Osteocyte (in vitro differentiated cells): ENCODE results near the gene ASF1B. TPM values are rescaled to one million over a fixed set of nuclear protein-coding genes. Genes with fewer than 3 reads are reported as not detected.

Source experiments
- DNase-seq: peaks from one replicate; pipeline ENCODE4 v3.0.0; 2021; ENCODE audit warnings: mixed read lengths; ENCODE audit not compliant: unreplicated experiment; ENCODE audit errors: extremely low spot score
- H3K27ac Mint-ChIP-seq: one replicate; pipeline ENCODE4 v1.8.0; 2021; ENCODE audit warnings: mild to moderate bottlenecking, mixed read lengths; ENCODE audit not compliant: unreplicated experiment
- H3K27me3 Mint-ChIP-seq: one replicate; pipeline ENCODE4 v1.8.0; 2021; ENCODE audit warnings: mixed read lengths; ENCODE audit not compliant: unreplicated experiment
- H3K36me3 Mint-ChIP-seq: one replicate; pipeline ENCODE4 v1.8.0; 2021; ENCODE audit warnings: mixed read lengths; ENCODE audit not compliant: unreplicated experiment
- H3K4me1 Mint-ChIP-seq: one replicate; pipeline ENCODE4 v1.8.0; 2021; ENCODE audit warnings: mixed read lengths; ENCODE audit not compliant: unreplicated experiment
- H3K4me3 Mint-ChIP-seq: one replicate; pipeline ENCODE4 v1.8.0; 2021; ENCODE audit warnings: mild to moderate bottlenecking, moderate library complexity, mixed read lengths; ENCODE audit not compliant: unreplicated experiment
- H3K9me3 Mint-ChIP-seq: one replicate; pipeline ENCODE4 v1.8.0; 2021; ENCODE audit warnings: mixed read lengths; ENCODE audit not compliant: unreplicated experiment
- total RNA-seq: library from RNA; stranded (reverse); gene quantifications from 2 replicates; pipeline ENCODE4 v1.2.1, GENCODE V29; 2021
- TF ChIP-seq, protein P1 (sequence below): fragments of 200-600 bp; sonication (generic); IDR thresholded peaks from 2 replicates; pipeline ENCODE4 v1.5.0; 2021; ENCODE audit warnings: antibody characterized with exemption, mild to moderate bottlenecking, moderate library complexity

ASF1B gene
- total RNA-seq, 1 donor from 2014 or later = 4.5 TPM

DNA sequence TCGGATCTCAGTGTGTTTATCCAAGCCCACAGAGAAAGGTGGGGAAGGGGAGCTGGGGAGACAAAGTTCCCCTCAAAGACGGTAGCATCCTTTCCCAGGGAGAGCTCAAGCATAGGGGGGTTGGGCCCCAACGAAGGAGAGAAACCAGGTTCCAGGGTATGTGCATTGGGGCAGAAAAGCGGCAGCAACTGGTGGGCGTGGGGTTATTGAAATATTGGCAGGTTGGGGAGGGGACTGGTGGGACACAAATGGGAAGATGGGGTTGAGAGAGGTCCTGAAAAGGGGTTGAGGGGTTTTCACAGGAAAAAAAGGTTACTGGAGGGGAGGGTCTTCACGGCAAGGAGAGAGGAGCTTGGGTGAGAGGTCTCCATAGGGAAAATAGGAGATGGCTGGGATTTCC lies 1.0 kb downstream of the ASF1B start:
- TF ChIP-seq, protein P1, sequence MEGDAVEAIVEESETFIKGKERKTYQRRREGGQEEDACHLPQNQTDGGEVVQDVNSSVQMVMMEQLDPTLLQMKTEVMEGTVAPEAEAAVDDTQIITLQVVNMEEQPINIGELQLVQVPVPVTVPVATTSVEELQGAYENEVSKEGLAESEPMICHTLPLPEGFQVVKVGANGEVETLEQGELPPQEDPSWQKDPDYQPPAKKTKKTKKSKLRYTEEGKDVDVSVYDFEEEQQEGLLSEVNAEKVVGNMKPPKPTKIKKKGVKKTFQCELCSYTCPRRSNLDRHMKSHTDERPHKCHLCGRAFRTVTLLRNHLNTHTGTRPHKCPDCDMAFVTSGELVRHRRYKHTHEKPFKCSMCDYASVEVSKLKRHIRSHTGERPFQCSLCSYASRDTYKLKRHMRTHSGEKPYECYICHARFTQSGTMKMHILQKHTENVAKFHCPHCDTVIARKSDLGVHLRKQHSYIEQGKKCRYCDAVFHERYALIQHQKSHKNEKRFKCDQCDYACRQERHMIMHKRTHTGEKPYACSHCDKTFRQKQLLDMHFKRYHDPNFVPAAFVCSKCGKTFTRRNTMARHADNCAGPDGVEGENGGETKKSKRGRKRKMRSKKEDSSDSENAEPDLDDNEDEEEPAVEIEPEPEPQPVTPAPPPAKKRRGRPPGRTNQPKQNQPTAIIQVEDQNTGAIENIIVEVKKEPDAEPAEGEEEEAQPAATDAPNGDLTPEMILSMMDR = no peak
- no peaks in the 10 kb centered on the region for H3K9me3 Mint-ChIP-seq

GRCh38 chr19:14127929-14128509 lies 8.4 kb downstream of the ASF1B start:
- Mint-ChIP-seq H3K4me1 (no peaks in the 10 kb centered on the region), H3K4me3 (no peak overlapping the region), H3K9me3 (no peaks in the 10 kb centered on the region), H3K36me3 (no peaks in the 10 kb centered on the region), H3K27me3 (no peaks in the 10 kb centered on the region), H3K27ac (no peak overlapping the region)
- no peak for DNase-seq
- TF ChIP-seq, protein P1 = no peak

More for the DNA sequence above, 1.0 kb downstream of the ASF1B start:
- Mint-ChIP-seq H3K27ac (no peak overlapping the region), H3K4me1 (peaks cover 42% of the 10 kb centered on the region), H3K36me3 (no peaks in the 10 kb centered on the region), H3K27me3 (no peaks in the 10 kb centered on the region), H3K4me3 (peak overlapping the region; percentile 85)
- DNase-seq = no peak

DNA sequence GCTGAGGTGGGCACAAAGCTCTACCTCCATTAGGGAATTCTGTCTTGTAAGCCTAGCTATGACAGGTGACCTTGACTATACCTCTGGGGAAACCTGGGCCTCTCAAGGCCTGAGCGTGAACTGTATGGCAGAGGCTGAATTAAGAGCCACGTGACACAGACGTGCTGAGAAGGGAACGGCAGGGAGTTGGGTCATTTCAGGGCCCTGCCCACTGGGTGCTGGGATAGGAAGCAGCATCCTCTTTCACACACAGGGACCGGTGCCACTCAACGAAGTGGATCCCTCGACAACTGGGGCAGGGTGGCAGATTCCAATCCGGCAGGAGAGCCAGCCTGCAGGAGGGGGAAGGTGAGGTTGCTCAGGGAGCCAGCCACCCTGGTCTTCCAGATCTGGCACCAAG lies 9.2 kb downstream of the ASF1B start:
- H3K4me1 Mint-ChIP-seq = no peaks in the 10 kb centered on the region

GRCh38 chr19:14122924-14123323 lies 13.5 kb downstream of the ASF1B start:
- no peak for DNase-seq
- H3K4me3 Mint-ChIP-seq = no peak overlapping the region
- H3K4me1 Mint-ChIP-seq = peaks cover 11% of the 10 kb centered on the region
- TF ChIP-seq, protein P1 = no peak
- no peaks in the 10 kb centered on the region for H3K36me3 Mint-ChIP-seq
- H3K9me3 Mint-ChIP-seq = no peaks in the 10 kb centered on the region
- H3K27me3 Mint-ChIP-seq = no peaks in the 10 kb centered on the region
- H3K27ac Mint-ChIP-seq = no peak overlapping the region

More for the DNA sequence above, 9.2 kb downstream of the ASF1B start:
- no peak overlapping the region for H3K27ac Mint-ChIP-seq
- no peaks in the 10 kb centered on the region for H3K27me3 Mint-ChIP-seq
- no peak overlapping the region for H3K4me3 Mint-ChIP-seq
- no peak for DNase-seq
- no peaks in the 10 kb centered on the region for H3K9me3 Mint-ChIP-seq
- TF ChIP-seq, protein P1 = no peak
- H3K36me3 Mint-ChIP-seq = no peaks in the 10 kb centered on the region

- Mint-ChIP-seq H3K27ac (no peak overlapping the region), H3K27me3 (no peaks in the 10 kb centered on the region), H3K4me3 (no peak overlapping the region), H3K36me3 (no peaks in the 10 kb centered on the region), H3K4me1 (peaks cover 26% of the 10 kb centered on the region), H3K9me3 (no peaks in the 10 kb centered on the region)
- TF ChIP-seq, protein P1 = no peak
- no peak for DNase-seq
Observed at GRCh38 chr19:14120497-14120780, 15.9 kb downstream of the ASF1B start.
